IMR-90 (cell line): ENCODE data around the gene ATP1A2. TPM values are rescaled to one million over a fixed set of nuclear protein-coding genes. Genes with fewer than 3 reads are reported as not detected.

Experiments
- ATAC-seq: fragments of 200-7000 bp; cut with Tn5 transposase; 2 replicates; pipeline ENCODE4 v1.9.1; 2020; ENCODE audit warnings: low read depth, mild to moderate bottlenecking, moderate library complexity
- BruUV-seq: library from RNA; stranded (reverse); fragments of 400-500 nt; replicated peaks from 2 replicates; lab custom pipeline; 2021; lab: Mats Ljungman, UMichigan
- CTCF ChIA-PET: fragments of 300-600 bp; formaldehyde crosslinking; extraction: SDS; loops from one replicate; lab custom pipeline; 2021; ENCODE audit warnings: antibody characterized with exemption; lab: Yijun Ruan, JAX
- POLR2A ChIA-PET: fragments of 300-600 bp; sonication (Branson Sonifier 250); formaldehyde crosslinking; loops from one replicate; lab custom pipeline; 2022; ENCODE audit warnings: antibody characterized with exemption; ENCODE audit not compliant: unreplicated experiment; lab: Charles Lee
- DNase-seq: peaks from one replicate; pipeline ENCODE4 v3.0.0; 2013
- H2AFZ ChIP-seq: replicated peaks from 2 replicates; pipeline ENCODE3; 2013; ENCODE audit warnings: low read length, mild to moderate bottlenecking; ENCODE audit not compliant: poor library complexity
- H2AK5ac ChIP-seq: 2 replicates; pipeline ENCODE4 v1.6.1; 2013; ENCODE audit warnings: low read depth, low read length, inconsistent platforms
- H2AK9ac ChIP-seq: replicated peaks from 2 replicates; pipeline ENCODE3; 2013; ENCODE audit warnings: mild to moderate bottlenecking, low read depth, low read length, moderate library complexity; ENCODE audit not compliant: poor library complexity
- H2BK120ac ChIP-seq: 2 replicates; pipeline ENCODE4 v1.6.1; 2013; ENCODE audit warnings: low read depth, low read length, inconsistent platforms
- H2BK15ac ChIP-seq: 3 replicates; pipeline ENCODE4 v1.6.1; 2013; ENCODE audit warnings: low read depth, low read length, inconsistent platforms
- H2BK20ac ChIP-seq: 2 replicates; pipeline ENCODE4 v1.6.1; 2013; ENCODE audit warnings: low read depth, mild to moderate bottlenecking, inconsistent platforms, low read length, moderate library complexity
- H2BK5ac ChIP-seq: 2 replicates; pipeline ENCODE4 v1.6.1; 2013; ENCODE audit warnings: mild to moderate bottlenecking, low read depth, low read length, inconsistent platforms; ENCODE audit not compliant: poor library complexity, severe bottlenecking
- H3K14ac ChIP-seq: replicated peaks from 2 replicates; pipeline ENCODE4 v1.6.1; 2013; ENCODE audit warnings: low read depth, low read length, inconsistent platforms
- H3K18ac ChIP-seq: 2 replicates; pipeline ENCODE4 v1.6.1; 2013; ENCODE audit warnings: low read depth, low read length, control low read depth
- H3K23ac ChIP-seq: 2 replicates; pipeline ENCODE4 v1.6.1; 2013; ENCODE audit warnings: low read depth, low read length, inconsistent platforms
- H3K27ac ChIP-seq: 2 replicates; pipeline ENCODE4 v1.5.1; 2013; ENCODE audit warnings: mild to moderate bottlenecking, control low read depth, low read length; ENCODE audit not compliant: insufficient read depth
- H3K27me3 ChIP-seq: 2 replicates; pipeline ENCODE4 v1.6.1; 2013; ENCODE audit warnings: low read length; ENCODE audit not compliant: control insufficient read depth, insufficient read depth
- H3K36me3 ChIP-seq: 2 replicates; pipeline ENCODE4 v1.6.1; 2013; ENCODE audit warnings: low read length, mixed read lengths; ENCODE audit not compliant: control insufficient read depth, insufficient read depth
- H3K4ac ChIP-seq: 2 replicates; pipeline ENCODE4 v1.6.1; 2013; ENCODE audit warnings: low read depth, low read length, inconsistent platforms
- H3K4me1 ChIP-seq: 2 replicates; pipeline ENCODE4 v1.6.1; 2013; ENCODE audit warnings: low read length, mixed read lengths; ENCODE audit not compliant: control insufficient read depth, insufficient read depth
- H3K4me2 ChIP-seq: 2 replicates; pipeline ENCODE4 v1.6.1; 2013; ENCODE audit warnings: low read depth, mild to moderate bottlenecking, control low read depth, low read length, moderate library complexity
- H3K4me3 ChIP-seq: 2 replicates; pipeline ENCODE4 v1.5.1; 2013; ENCODE audit warnings: low read depth, mild to moderate bottlenecking, control low read depth, low read length, moderate library complexity; ENCODE audit not compliant: insufficient read depth
- H3K56ac ChIP-seq: 2 replicates; pipeline ENCODE4 v1.6.1; 2013; ENCODE audit warnings: low read length, inconsistent platforms; ENCODE audit not compliant: insufficient read depth; ENCODE audit errors: extremely low read depth
- H3K79me1 ChIP-seq, 2 experiments: 2 replicates each; pipeline ENCODE4 v1.6.1; 2013; ENCODE audit warnings: low read length in 2 of 2, inconsistent platforms in 1 of 2, low read depth in 1 of 2
- H3K9ac ChIP-seq: 2 replicates; pipeline ENCODE4 v1.6.1; 2013; ENCODE audit warnings: low read depth, low read length, control low read depth
- H3K9me1 ChIP-seq: 2 replicates; pipeline ENCODE4 v1.6.1; 2013; ENCODE audit warnings: low read length, inconsistent platforms; ENCODE audit not compliant: insufficient read depth
- H3K9me3 ChIP-seq: 2 replicates; pipeline ENCODE4 v1.6.1; 2013; ENCODE audit warnings: low read length; ENCODE audit not compliant: control insufficient read depth, insufficient read depth
- H4K20me1 ChIP-seq: 2 replicates; pipeline ENCODE4 v1.6.1; 2013; ENCODE audit warnings: low read length, inconsistent platforms; ENCODE audit not compliant: insufficient read depth
- H4K5ac ChIP-seq: 2 replicates; pipeline ENCODE4 v1.6.1; 2013; ENCODE audit warnings: mild to moderate bottlenecking, low read depth, low read length, control low read depth
- H4K8ac ChIP-seq, 2 experiments: 2 replicates each; pipeline ENCODE4 v1.6.1; 2013; ENCODE audit warnings: low read depth in 2 of 2, low read length in 2 of 2, control low read depth in 1 of 2, inconsistent platforms in 1 of 2
- H4K91ac ChIP-seq: 2 replicates; pipeline ENCODE4 v1.6.1; 2013; ENCODE audit warnings: low read depth, low read length, inconsistent platforms; ENCODE audit not compliant: insufficient read depth
- CEBPB ChIP-seq: IDR thresholded peaks from 2 replicates; pipeline ENCODE4 v1.6.1; 2012; ENCODE audit warnings: low read depth, low read length, improper control_type of control experiment
- POLR2A ChIP-seq: IDR thresholded peaks from 2 replicates; pipeline ENCODE4 v1.6.1; 2012; ENCODE audit warnings: mild to moderate bottlenecking, low read depth, low read length
- RCOR1 ChIP-seq: IDR thresholded peaks from 2 replicates; pipeline ENCODE4 v1.6.1; 2012; ENCODE audit warnings: mild to moderate bottlenecking, low read length, improper control_type of control experiment; ENCODE audit not compliant: insufficient replicate concordance
- SMC3 ChIP-seq: fragments of 150-350 bp; IDR thresholded peaks from 2 replicates; pipeline ENCODE4 v1.6.1; 2016; ENCODE audit warnings: low read depth, mild to moderate bottlenecking, antibody characterized with exemption, low read length, moderate library complexity
- WGBS, 2 experiments: methylation state at CpG; one replicate each; pipeline versions ENCODE4 v1.1.5 to v1.1.7; 2013; ENCODE audit warnings: missing lambda C conversion rate in 2 of 2; ENCODE audit not compliant: insufficient read length in 1 of 2; ENCODE audit errors: extremely low coverage in 2 of 2; 5-methylcytosine and 5-hydroxymethylcytosine counted together
- dilution Hi-C: fragments of 300-500 bp; cut with HindIII; formaldehyde crosslinking; loops from one replicate; pipeline ENCODE4 v1.14.3; 2018; ENCODE audit warnings: low sequenced_read_pairs; ENCODE audit not compliant: unreplicated experiment
- in situ Hi-C: fragments of 300-500 bp; cut with MboI; formaldehyde crosslinking; loops from 3 replicates; pipeline ENCODE4 v1.14.3; 2019; ENCODE audit warnings: low sequenced_read_pairs, inconsistent platforms, mixed read lengths
- intact Hi-C: fragments of 100-400 bp; cut with micrococcal nuclease; formaldehyde crosslinking; loops from 2 replicates; pipeline ENCODE4 v1.10.0; 2022
- polyA plus RNA-seq, 3 experiments: library from polyadenylated mRNA; depleted of rRNA; stranded (reverse); fragments of >200 nt; gene quantifications; 2 replicates each; pipeline ENCODE4 v1.2.3, GENCODE V29; 2012; ENCODE audit warnings: low replicate concordance in 1 of 3
- total RNA-seq: library from RNA; depleted of rRNA; stranded (reverse); fragments of >200 nt; gene quantifications from 2 replicates; pipeline ENCODE4 v1.2.3, GENCODE V29; 2012
- TF ChIP-seq, protein P1 (sequence below): fragments of 150-350 bp; IDR thresholded peaks from 2 replicates; pipeline ENCODE4 v1.6.1; 2017; ENCODE audit warnings: mild to moderate bottlenecking, antibody characterized with exemption, low read length, low read depth

ATP1A2 gene
- total and polyA plus RNA-seq, 2 of the 4 experiments (the other 2 are of a cell fraction), result under 0.01 to 0.15 TPM

DNA sequence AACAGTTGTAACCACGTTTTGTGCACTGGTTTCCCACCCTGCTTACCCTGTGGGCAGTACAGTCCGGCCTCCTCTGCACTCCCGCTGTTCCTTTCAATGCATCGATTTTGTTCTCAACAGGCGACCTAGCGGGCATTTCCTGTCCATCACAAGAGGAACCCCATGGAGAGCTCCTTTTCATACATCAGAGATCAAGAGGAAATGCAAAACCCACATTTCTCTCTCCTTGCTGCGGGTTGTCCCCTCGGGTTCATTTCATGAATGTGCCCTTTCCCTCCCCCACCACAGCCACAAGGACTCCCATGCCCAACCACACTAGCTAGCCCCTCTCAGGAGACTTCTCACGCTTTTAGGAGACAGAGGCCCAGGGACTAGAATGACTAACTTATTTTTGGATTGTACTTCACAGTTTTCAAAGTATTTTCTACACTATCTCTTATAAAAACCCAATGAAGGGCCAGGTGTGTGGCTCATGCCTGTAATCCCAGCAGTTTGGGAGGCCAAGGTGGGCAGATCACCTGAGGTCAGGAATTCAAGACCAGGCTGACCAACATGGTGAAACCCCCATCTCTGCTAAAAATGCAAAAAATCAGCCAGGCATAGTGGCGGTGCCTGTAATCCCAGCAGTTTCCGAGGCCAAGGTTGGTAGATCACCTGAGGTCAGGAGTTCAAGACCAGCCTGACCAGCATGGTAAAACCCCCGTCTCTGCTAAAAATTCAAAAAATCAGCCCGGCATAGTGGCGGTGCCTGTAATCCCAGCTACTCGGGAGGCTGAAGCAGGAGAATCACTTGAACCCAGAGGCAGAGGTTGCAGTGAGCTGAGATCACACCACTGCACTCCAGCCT lies 54.2 kb downstream of the ATP1A2 start:
- BruUV-seq, result no TSS peak
- Histone ChIP-seq H3K9me3 (no peaks in the 10 kb centered on the region; the same call in 1 of the 2 replicates), H2BK5ac (no peak overlapping the region), H3K4me2 (no peak overlapping the region), H3K4me1 (0 out of 2 replicates have a peak, but pooled peaks cover 2% of the 10 kb centered on the region), H3K4me3 (no peak overlapping the region), H3K27me3 (peaks cover 44% of the 10 kb centered on the region), H3K27ac (no peak overlapping the region), H3K4ac (no peak overlapping the region), H4K8ac (no peak overlapping the region), H3K9ac (no peak overlapping the region), H3K23ac (no peak overlapping the region), H2AK9ac (no peak overlapping the region), H4K91ac (no peak overlapping the region), H2AK5ac (no peak overlapping the region), H2BK15ac (no peak overlapping the region), H3K18ac (no peak overlapping the region), H3K36me3 (no peaks in the 10 kb centered on the region), H2BK120ac (no peak overlapping the region), H3K79me1 (no peaks in the 10 kb centered on the region), H2AFZ (no peak overlapping the region), H3K9me1 (no peaks in the 10 kb centered on the region), H3K56ac (no peak overlapping the region), H4K20me1 (no peaks in the 10 kb centered on the region), H2BK20ac (no peak overlapping the region), H4K5ac (no peak overlapping the region), H3K14ac (no peak overlapping the region)
- dilution Hi-C loops (no loop called here), in situ Hi-C loops (no loop called here), intact Hi-C loops (no loop called here)
- DNase-seq (no peak), ATAC-seq (no peak)
- TF ChIP-seq, protein P1, sequence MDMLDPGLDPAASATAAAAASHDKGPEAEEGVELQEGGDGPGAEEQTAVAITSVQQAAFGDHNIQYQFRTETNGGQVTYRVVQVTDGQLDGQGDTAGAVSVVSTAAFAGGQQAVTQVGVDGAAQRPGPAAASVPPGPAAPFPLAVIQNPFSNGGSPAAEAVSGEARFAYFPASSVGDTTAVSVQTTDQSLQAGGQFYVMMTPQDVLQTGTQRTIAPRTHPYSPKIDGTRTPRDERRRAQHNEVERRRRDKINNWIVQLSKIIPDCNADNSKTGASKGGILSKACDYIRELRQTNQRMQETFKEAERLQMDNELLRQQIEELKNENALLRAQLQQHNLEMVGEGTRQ, result no peak
- TF ChIP-seq RCOR1, result no peak
- TF ChIP-seq POLR2A, result no peak
- no peak for TF ChIP-seq CEBPB
- TF ChIP-seq SMC3, result no peak
- 60% methylated on average over 4 of the region's 15 CpGs; no CpG with 5 or more reads in 1 of the 2 experiments for WGBS, 2 experiments
- POLR2A ChIA-PET, result no interaction called here
- CTCF ChIA-PET, result interaction anchor here (0.9 kb wide), 1 partner anchor 17 kb away, joined by 4 read pairs; no protein-coding TSS in a partner anchor
